NCI-H82 (cell line): ENCODE results near the gene RIPOR3.
"Not testable (repeated sequence)": the region's sequence is repeated elsewhere in the genome, so short reads cannot be mapped to it uniquely, and the experiment has no call there.

Experiments
- DNase-seq: peaks from one replicate; lab custom pipeline; 2025; lab: John Stamatoyannopoulos, UW

The RIPOR3 gene

DNA sequence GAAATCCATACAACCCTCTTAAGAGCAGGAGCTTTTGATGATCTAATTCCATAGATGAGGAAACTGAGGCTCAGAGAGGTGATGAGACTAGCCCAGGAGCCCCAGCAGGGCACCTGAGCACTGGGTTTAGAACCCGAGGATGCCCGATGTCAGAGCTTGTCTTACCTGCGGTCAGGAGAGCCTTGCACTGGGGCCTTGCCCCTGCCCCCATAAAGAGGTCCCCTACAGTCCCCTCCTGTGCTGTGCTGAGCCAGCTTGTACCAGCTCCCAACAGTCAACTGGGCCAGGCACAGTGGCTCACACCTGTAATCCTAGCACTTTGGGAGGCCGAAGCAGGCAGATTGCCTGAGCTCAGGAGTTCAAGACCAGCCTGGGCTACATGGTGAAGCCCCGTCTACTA is 58.6 kb downstream of the RIPOR3 start:
- DNase-seq, result no peak

DNA sequence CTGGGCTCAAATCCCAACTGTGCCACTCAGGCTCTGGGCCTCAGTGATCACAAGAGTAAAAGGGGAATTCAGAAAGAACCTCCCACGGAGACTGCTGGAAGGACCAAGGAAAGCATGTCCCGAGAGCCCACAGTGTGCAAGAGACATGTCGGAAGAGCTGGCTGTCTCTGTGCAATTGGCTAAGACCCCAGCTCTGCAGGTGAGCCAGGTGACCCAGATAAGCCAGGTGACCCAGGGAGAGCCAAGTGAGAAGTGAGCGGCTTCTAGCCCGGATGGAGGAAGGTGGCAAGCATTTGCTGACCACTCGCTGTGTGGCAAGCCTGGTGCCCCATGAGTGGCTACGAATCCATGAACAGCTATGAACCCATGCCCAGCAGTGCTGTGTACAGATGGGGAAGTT is 59.1 kb downstream of the RIPOR3 start:
- no peak for DNase-seq

DNA sequence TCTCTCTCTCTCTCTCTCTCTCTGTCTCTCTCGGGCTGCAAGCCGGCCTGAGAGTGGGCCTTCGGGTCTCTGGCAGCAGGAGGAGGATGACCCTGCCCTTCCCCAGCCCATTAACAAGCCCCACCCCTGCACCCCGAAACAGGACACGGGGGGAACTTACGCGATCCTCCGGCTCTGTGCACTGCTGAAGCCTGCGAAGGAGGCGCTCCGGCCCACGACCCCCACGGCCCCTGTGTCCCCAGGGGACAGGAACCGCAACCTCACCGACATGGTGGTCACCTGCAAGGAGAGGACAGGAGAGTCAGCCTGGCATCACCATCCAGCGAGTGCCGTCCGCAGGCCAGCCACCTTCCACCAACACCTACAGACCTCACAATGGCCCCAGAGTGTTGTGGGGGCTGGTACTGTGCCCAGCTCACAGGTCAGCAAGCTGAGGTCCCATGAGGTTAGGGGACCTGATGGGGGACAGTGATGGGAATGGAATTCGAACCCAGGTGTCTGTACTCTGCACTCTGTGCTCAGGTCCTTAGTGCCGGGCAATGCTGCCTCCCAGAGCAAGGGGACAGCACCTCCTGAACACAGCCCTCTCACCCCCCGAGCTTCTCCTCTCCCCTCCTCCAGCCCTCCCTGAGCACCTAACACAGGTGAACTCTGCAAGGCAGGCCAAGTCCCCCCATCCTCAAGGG is 60.6 kb downstream of the RIPOR3 start:
- no peak for DNase-seq

DNA sequence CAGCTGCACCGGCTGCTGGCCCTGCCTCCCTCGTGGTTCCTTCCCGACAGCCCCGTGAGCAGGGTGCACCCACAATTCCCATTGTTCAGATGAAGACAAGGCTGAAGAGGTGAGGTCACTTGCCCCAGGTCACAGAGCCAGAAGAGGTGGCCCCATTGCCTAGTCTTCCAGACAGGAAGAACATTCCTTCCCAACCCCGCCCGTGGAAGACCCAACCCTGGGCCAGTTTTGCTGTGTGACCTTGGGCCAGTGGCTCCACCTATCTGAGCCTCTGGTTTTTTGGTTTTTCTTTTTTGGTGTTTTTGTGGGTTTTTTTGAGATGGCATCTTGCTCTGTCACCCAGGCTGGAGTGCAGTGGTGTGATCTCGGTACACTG is 61.7 kb downstream of the RIPOR3 start:
- peak; percentile 45 for DNase-seq

DNA sequence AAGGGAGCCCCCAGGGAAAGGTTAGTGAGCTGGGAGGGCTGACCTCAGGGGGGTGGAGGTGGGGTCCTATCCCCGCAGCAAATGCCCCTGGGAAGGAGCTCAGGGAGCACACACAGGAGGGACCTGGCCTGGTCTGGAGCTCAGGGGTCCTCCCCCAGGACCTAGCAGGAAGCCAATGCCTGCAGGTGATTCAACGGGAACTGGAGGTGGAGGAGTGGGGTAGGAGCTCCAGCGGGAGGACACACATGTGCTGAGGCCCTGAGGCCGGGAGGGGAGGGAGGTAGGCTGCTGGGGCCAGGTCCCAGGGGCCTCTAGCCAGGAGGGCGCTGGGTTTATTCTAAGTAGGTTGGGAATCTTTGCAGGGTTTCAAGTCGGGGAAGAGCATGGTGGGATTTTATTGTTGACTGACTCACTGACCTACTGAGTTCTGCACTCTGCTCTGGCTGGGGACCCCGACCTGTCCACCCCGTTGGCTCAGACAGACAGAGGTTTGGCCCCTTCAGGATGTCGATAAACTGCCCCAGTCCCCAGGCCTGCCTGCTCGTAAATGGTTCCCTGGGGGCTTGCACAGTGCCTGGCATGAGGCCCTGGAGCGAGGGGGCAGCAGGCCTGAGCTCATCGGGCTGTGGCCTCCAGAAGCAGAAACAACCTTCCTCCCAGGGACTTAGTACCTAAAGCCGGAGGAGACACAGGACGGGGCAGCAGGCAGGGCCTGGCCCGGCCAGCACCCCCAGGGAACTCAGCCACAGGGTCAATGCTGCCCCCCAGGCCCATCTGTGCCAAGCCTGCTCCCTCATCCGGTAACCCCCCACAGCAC is 62.3 kb downstream of the RIPOR3 start:
- DNase-seq, result peak; percentile 74

DNA sequence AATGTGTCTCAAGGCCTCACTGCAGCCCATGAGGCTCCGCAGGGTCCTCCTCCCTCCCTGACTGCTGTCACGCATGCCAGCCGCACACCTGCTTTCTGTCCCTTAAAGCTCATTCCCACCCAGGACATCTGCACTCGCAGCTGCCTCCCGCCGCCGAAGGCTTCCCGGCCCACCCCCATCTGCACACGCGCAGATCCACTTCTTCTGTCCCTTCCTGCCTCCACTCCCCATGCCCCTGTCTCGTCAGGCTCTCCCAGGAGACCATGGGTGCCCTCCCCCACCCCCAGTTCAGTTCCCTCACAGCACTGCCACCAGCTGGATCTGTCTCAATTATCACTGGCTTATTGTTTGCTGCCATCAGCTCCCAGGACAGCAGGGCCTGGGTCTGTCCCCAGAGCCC is 63.0 kb downstream of the RIPOR3 start:
- DNase-seq, result peak; percentile 98

DNA sequence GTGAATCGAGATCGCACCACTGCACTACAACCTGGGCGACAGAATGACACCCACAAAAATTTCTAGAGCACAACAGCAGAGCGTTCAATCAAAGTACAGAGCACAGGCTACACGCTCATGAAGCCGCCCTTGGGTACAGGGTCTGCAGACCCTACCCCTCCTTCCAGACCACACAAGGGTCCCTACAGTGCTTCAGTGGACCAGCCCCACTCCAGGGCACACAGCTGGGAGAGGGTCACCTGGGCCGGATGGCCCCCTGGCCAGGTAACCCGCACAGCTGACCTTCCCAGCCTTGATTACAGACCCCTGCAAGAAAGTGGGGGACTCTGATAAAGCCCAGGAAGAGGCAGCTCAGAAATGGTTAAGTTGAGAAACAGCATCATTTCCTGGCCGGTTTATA is 63.6 kb downstream of the RIPOR3 start:
- DNase-seq, result no peak

DNA sequence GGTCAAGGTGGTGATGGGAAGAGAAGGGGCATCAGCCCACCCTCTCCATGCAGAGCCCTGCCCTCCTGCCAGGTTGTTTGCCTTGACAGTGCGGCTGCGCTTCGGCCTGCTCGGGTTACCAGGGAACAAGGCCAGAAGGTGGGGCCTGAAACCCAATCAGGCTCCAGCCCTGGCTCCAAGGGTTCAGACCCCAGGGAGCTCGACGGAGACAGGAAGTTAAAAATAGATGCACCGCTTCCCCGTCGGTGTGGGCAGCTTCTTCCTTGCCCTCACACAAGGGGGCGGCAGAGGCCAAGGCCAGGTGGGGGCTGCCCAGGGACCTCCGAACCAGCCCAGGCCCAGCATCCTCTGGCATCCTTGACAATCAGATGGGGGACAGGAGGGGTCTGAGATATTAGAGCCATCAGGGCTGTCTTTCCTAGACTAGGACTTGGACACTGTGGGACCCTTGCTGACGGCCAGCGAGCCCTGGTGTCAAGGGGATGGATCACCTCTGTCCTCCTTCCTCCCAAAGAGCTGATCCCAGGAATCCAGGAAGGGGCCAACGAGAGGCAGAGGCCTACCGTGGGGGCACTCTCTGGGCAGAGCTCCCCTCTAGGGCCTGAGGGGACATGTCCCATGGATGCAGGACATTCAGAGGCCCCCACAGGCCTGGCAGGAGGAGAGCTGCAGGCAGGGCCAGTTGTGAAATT is 65.2 kb downstream of the RIPOR3 start:
- DNase-seq, result peak; percentile 91

DNA sequence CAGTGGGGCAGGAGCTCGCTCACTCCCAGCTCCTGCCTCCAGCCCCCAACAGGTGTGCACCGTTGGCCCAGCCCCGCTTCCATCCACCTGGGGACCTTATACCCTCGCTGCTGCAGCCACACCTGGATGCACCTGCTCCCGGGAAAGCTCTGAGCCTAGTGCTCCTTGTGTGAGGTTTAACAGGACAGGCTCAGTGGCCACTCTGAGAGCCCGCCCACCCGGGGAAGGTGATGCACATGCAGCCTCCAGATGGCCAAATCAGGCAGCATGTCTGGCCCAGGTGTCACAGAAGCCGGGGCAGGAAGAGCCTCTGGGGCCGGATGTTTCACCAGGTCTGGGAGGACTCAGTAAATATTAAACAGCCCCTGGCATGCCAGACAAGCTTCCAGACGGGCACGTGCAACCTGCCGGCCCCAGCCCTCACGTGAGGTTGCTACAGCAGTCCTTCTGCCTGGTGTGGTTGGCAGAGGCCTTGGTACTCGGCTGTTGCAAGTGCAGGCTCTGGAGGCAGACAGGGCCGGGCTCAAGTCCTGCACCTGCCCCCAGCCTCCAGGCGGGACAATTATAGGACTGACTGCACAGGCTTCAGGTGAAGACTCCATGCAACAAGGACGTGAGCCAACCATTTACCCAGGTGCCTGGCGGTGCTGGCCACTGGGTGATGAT is 66.9 kb downstream of the RIPOR3 start:
- no peak for DNase-seq

DNA sequence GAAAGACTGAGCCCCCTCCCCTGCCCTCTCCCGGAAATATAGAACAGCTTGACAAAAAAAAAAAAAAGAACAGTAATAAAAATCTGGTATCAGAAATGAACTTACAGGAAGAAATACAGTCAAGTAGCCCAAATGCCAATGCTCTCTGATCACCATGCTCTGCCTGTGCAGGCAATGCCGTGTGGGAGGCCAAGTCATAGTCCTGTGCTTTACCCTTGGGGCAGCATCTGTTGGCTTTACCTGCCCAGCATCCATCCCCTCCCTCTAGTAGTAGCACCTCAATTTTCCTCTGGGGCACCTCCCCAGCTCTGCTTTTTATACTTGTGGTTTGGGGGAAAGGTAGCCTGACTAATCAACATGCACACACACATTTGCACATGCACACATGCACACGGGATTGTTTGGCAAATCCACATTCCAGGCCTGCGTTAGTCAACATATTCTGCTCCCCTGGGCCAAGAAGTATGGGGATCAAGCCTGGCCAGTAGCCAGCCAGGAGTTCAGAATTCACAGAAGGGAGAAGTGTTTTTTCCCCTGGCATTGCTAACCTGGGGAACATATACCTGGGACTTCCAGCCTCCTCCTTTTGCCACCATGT is 70.2 kb downstream of the RIPOR3 start:
- no peak for DNase-seq

DNA sequence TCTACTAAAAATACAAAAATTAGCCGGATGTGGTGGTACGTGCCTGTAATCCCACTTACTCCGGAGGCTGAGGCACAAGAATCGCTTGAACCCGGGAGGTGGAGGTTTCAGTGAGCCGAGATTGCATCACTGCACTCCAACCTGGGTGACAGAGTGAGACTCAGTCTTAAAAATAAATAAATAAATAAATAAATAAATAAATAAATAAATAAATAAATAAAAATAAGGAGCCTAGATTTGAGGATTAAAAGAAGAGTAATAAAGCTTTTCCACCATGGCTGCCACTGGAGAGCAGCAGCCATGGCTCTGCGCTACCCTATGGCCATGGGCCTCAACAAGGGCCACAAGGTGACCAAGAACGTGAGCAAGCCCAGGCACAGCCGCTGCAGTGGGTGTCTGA is 70.9 kb downstream of the RIPOR3 start:
- not testable (repeated sequence) for DNase-seq

DNA sequence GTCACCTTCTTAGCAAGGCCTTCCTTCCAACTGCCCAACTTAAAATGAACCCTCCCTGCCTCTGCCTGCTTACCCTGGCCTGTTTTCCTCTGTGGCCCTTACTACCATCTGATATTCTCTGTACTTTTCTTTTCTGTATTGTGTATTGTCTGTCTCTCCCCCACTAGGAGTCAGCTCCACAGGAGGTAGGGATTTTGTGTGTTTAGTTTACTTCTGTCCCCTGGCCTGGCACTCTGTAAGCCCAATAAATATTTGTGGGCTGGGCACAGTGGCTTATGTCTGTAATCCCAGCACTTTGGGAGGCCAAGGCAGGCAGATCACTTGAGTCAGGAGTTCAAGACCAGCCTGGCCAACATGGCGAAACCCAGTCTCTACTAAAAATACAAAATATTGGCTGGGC is 72.8 kb downstream of the RIPOR3 start:
- DNase-seq, result no peak

DNA sequence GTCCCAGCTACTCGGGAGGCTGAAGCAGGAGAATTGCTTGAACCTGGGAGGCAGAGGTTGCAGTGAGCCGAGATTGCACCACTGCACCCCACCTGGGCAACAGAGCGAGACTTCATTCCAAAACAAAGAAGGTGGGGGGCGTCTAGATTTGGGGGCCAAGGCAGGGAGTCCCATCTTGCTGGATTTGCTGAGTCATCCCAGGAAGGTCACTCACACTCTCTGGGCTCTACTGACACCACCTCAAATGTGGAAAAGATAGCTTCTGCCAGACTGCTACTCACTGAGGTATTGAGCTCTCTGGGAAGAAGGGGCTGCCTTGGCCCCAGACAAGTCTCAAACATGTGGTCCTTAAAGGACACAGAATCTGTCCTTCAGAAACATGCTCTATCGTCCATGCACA is 74.3 kb downstream of the RIPOR3 start:
- DNase-seq, result no peak

DNA sequence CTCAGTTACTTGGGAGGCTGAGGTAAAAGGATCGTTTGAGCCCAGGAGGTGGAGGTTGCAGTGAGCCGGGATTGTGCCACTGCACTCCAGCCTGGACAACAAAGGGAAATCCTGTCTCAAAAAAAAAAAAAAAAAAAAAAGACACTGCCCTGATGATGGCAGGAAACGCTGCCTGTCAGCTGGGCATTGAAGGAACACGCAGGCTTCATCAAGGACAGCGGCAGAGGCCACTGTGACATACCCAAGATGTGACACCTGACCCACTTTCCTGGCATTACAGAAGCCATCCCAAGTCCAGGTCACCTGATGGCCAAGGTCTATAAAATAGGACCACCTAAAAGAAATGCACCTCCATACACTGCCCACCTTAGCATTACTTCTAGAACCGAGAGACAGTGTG is 75.9 kb downstream of the RIPOR3 start:
- DNase-seq, result no peak

DNA sequence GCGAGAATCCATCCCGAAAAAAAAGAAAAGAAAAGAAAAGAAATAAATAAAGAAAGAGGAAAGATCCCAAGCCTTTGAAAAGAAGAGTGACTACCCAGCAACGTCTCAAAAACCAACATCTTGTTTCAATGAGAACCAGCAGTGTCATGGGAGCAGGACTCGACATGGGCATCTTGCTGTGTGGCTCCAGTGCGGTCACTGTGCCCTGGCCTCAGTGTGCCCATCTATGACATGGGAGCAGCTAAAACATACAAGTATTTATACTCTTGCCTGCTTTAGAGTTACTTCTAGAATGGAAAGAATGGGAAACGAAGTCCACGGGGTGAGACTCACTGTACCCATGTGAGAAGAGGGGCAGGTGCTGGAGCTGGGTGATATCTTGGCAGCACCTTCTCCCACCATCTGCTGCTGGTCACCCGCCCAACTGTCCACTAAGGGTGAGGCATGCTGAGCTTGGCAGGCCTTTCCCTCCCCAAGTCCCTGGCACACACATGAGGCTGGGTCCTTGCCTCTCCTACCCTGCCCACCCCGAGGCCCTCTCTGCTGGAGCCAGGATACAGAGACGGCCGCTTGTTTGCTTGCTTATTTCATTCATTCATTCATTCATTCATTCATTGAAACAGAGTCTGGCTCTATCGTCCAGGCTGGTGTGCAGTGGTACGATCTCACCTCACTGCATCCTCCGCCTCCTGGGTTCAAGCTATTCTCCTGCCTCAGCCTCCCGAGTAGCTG is 77.7 kb downstream of the RIPOR3 start:
- DNase-seq, result no peak

DNA sequence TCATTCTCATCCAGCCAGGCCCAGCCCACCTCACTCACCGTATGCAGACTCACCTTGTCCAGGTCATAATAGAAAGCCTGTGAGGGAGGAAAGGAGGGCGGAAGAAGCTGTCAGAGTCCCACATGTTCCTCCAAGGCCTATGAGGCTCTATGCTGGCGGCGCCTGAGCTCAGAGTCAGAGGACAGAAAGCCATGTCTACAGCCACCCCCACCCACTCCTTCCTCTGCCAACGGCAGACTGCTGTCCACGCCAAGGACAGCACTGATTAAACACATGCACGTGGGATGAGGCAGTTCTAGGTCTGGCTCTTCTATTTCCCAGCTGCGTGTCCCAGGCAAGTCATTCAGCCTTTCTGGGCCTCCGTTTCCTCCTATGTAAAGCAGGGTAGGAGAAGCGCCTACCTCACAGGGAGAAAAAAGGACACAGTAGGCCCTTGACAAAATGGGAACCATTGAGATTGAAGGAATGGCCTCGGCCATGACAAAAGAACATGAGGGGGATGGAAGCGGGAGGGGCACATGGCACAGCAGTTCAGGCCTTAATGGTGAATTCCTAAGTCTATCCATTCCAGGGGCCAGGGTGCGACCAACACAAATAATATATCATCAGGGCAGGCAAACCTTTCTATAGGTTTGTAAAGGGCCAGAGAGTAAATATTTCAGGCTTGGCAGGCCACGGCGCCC is 80.1 kb downstream of the RIPOR3 start:
- no peak for DNase-seq

DNA sequence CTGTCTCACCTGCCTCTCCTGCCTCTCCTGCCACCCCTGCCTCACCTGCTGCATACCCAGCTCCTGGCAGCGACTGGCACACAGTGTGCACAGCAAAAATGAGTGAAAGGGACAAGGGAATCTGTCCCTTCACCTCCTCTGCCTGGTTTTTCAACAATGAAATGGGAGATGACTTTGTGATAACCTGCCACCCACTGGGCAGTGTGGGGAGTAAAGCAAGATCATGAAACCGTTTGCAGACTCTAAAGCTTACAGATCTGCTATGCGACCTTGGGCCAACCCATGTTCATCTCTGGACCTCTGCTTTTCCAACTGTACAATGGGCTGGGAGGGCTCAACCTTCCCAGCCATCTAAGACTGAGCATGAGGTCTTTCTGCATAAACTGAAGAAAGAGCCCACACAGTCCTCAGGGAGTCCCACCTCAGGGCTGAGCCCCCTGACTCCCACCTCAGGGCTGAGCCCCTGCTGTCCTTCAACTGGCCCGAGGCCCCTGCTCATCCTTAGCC is 81.1 kb downstream of the RIPOR3 start:
- DNase-seq, result peak; percentile 28

DNA sequence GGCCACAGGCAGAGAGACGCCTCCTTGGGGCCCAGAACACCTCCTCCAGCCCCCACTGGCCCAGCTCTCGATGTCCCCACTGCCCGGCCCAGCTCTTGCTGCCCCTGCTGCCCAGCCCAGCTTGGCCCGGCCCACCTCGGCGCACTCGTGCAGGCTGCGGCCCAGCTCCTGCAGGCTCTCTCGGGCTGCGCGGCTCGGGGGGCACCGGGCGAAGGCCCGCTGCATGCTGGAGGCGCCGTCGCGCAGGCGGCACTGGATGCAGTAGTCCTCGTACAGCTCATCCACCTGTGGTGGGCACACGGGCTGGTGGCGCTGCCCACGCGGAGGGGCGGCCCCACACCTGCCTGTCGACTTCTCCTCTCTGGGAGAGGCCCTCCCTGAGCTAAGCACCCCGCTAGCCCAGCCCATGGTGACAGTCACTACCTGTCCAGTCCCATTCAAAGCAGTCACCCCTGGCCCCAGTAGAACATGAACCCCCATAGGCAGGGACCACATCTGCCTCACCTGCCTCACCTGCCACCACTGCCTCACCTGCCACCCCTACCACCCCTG is 81.8 kb downstream of the RIPOR3 start:
- no peak for DNase-seq

DNA sequence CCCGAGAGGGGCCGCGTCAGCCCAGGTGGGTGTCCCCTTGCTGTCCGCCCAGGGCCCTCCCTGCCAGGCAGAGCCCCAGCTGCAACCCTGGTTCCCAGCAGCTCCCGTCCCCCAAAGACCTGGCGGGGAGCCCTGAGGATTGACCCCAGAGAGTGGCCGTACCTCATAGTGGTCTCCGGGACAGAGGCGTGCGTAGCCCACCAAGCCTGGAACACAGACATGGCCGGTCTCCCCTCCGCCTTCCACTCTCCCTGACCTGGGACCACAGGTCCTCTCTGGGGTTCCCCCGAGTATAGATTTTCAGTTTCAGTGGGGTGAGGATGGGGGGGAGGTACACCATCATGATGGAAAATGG is 82.6 kb downstream of the RIPOR3 start:
- DNase-seq, result no peak
